WTC11 (cell line): ENCODE data around the gene KRT82.

Source experiments
- CREB1 ChIP-seq: sonication (generic); formaldehyde crosslinking; IDR thresholded peaks from 2 replicates; pipeline ENCODE4 v1.8.0; 2023; ENCODE audit warnings: mild to moderate bottlenecking, missing genetic modification reagents
- ELF4 ChIP-seq: sonication (generic); formaldehyde crosslinking; IDR thresholded peaks from 2 replicates; pipeline ENCODE4 v1.8.1; 2022; ENCODE audit warnings: low read depth, mild to moderate bottlenecking, moderate library complexity, missing genetic modification reagents
- NFYB ChIP-seq: sonication (generic); formaldehyde crosslinking; conservative IDR thresholded peaks from 2 replicates; pipeline ENCODE4 v1.8.0; 2022; ENCODE audit warnings: low read depth, missing genetic modification reagents
- SP1 ChIP-seq: sonication (generic); formaldehyde crosslinking; conservative IDR thresholded peaks from 2 replicates; pipeline ENCODE4 v1.8.1; 2022; ENCODE audit warnings: missing genetic modification reagents
- TP53 ChIP-seq: sonication (generic); formaldehyde crosslinking; IDR thresholded peaks from 2 replicates; pipeline ENCODE4 v1.8.1; 2023; ENCODE audit warnings: mild to moderate bottlenecking, missing genetic modification reagents
- USF2 ChIP-seq: sonication (generic); formaldehyde crosslinking; IDR thresholded peaks from 2 replicates; pipeline ENCODE4 v1.8.1; 2023; ENCODE audit warnings: mild to moderate bottlenecking, missing genetic modification reagents, moderate library complexity
- ZNF138 ChIP-seq: sonication (generic); formaldehyde crosslinking; conservative IDR thresholded peaks from 2 replicates; pipeline ENCODE4 v1.8.1; 2022; ENCODE audit warnings: mild to moderate bottlenecking, moderate library complexity, missing genetic modification reagents
- TF ChIP-seq, protein P1 (sequence below): fragments of 200-600 bp; IDR thresholded peaks from 2 replicates; pipeline ENCODE4 v1.8.0; 2022; ENCODE audit warnings: antibody characterized with exemption
- TF ChIP-seq, protein P2 (sequence below): sonication (generic); formaldehyde crosslinking; IDR thresholded peaks from 2 replicates; pipeline ENCODE4 v1.8.1; 2022; ENCODE audit warnings: mild to moderate bottlenecking, missing genetic modification reagents, moderate library complexity, borderline replicate concordance

- TF ChIP-seq, protein P1, sequence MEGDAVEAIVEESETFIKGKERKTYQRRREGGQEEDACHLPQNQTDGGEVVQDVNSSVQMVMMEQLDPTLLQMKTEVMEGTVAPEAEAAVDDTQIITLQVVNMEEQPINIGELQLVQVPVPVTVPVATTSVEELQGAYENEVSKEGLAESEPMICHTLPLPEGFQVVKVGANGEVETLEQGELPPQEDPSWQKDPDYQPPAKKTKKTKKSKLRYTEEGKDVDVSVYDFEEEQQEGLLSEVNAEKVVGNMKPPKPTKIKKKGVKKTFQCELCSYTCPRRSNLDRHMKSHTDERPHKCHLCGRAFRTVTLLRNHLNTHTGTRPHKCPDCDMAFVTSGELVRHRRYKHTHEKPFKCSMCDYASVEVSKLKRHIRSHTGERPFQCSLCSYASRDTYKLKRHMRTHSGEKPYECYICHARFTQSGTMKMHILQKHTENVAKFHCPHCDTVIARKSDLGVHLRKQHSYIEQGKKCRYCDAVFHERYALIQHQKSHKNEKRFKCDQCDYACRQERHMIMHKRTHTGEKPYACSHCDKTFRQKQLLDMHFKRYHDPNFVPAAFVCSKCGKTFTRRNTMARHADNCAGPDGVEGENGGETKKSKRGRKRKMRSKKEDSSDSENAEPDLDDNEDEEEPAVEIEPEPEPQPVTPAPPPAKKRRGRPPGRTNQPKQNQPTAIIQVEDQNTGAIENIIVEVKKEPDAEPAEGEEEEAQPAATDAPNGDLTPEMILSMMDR, result no peak
- TF ChIP-seq, protein P2, sequence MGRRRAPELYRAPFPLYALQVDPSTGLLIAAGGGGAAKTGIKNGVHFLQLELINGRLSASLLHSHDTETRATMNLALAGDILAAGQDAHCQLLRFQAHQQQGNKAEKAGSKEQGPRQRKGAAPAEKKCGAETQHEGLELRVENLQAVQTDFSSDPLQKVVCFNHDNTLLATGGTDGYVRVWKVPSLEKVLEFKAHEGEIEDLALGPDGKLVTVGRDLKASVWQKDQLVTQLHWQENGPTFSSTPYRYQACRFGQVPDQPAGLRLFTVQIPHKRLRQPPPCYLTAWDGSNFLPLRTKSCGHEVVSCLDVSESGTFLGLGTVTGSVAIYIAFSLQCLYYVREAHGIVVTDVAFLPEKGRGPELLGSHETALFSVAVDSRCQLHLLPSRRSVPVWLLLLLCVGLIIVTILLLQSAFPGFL (CRISPR knock-in tag), result no peak
- TF ChIP-seq NFYB (CRISPR knock-in tag), result no peak
- TF ChIP-seq USF2 (CRISPR knock-in tag), result no peak
- no peak for TF ChIP-seq TP53 (CRISPR knock-in tag)
- no peak for TF ChIP-seq SP1 (CRISPR knock-in tag)
- no peak for TF ChIP-seq CREB1
- no peak for TF ChIP-seq ZNF138 (CRISPR knock-in tag)
- no peak for TF ChIP-seq ELF4 (CRISPR knock-in tag)
Observed at GRCh38 chr12:52353766-52354165, 52.4 kb downstream of the KRT82 start.
